ENCODE results near the gene ACO2. TPM values are rescaled to one million over a fixed set of nuclear protein-coding genes. Genes with fewer than 3 reads are reported as not detected.

The ACO2 gene
- total RNA-seq, 2 experiments from 2014 or later = 96.5 to 97.7 TPM

DNA sequence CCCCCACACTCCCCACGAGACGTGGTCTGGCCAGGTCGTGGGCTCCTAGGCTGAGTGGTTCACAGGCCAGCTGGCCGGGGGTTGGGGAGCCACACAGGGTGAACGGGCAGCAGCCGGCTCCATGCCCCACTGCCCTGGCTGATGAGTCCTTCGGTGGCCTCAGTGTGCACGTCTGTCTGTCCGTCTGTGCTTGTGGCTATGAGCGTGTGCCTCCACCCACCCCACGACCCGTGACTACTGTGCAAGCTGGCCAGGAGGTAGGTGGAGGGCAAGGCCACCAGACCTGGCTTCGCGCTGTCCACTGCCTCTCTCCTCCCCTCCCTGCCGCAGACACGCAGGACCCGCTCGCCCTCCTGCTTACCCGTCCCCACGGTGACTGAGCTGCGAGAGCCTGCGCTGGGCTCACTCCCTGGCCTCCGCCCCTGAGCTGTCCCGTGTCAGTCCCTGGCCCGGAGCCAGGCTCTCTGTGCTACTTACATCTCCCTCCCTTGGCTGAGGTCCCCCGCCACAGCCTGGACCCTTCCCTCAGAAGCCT, 106.0 kb downstream of the ACO2 start:
- DNase-seq = no peak
- intact Hi-C loops (cut with micrococcal nuclease) = no loop called here
- H3K36me3 Mint-ChIP-seq (ENCODE audit: low read depth) = peaks cover 6% of the 10 kb centered on the region
- no peak overlapping the region for H3K27ac Mint-ChIP-seq
- ChIA-PET CTCF (no interaction called here), POLR2A (interaction anchor here (1.2 kb wide), 1 partner anchor 15 kb away, joined by 6 read pairs; the partner anchor contains the start of gene PMM1)
- no peaks in the 10 kb centered on the region for H3K27me3 Mint-ChIP-seq
- no peaks in the 10 kb centered on the region for H3K9me3 Mint-ChIP-seq
- no peak overlapping the region for H3K4me3 Mint-ChIP-seq
- H3K4me1 Mint-ChIP-seq (ENCODE audit: low read depth) = no peaks in the 10 kb centered on the region
- ATAC-seq = no peak
- TF ChIP-seq CTCF (IDR thresholded peaks at IDR 0.05) = no peak

- no peak for ATAC-seq
- POLR2A ChIA-PET = no interaction called here
- intact Hi-C loops (cut with micrococcal nuclease) = no loop called here
- CTCF ChIA-PET = interaction anchor here (2.8 kb wide), 1 partner anchor 22 kb away, joined by 15 read pairs; no protein-coding TSS in a partner anchor
- no peak overlapping the region for H3K27ac Mint-ChIP-seq
- H3K27me3 Mint-ChIP-seq = no peaks in the 10 kb centered on the region
- peaks cover 6% of the 10 kb centered on the region for H3K36me3 Mint-ChIP-seq (ENCODE audit: low read depth)
- H3K4me1 Mint-ChIP-seq (ENCODE audit: low read depth) = no peaks in the 10 kb centered on the region
- no peak for TF ChIP-seq CTCF (IDR thresholded peaks at IDR 0.05)
- DNase-seq = no peak
- H3K9me3 Mint-ChIP-seq = no peaks in the 10 kb centered on the region
- H3K4me3 Mint-ChIP-seq = no peak overlapping the region
These were observed 106.6 kb downstream of the ACO2 start for GRCh38 chr22:41575533-41575932.

- Mint-ChIP-seq H3K4me3 (no peak overlapping the region), H3K9me3 (no peaks in the 10 kb centered on the region), H3K27ac (no peak overlapping the region), H3K27me3 (no peaks in the 10 kb centered on the region), H3K36me3 (ENCODE audit: low read depth) (peaks cover 6% of the 10 kb centered on the region), H3K4me1 (ENCODE audit: low read depth) (no peaks in the 10 kb centered on the region)
- POLR2A ChIA-PET = interaction anchor here (0.7 to 1.4 kb wide), 4 partner anchors 9 to 104 kb away, joined by 3 to 4 read pairs (median 3); no protein-coding TSS in a partner anchor
- peak; percentile 64 for DNase-seq
- TF ChIP-seq CTCF (IDR thresholded peaks at IDR 0.05) = peak; percentile 61
- intact Hi-C loops (cut with micrococcal nuclease) = no loop called here
- peak; percentile 75 for ATAC-seq
- CTCF ChIA-PET = interaction anchor here (1.2 to 2.8 kb wide), 5 partner anchors 12 to 33 kb away, joined by 3 to 15 read pairs (median 6); partner anchors contain the start of genes PMM1 and POLR3H
These were observed 108.0 kb downstream of the ACO2 start for GRCh38 chr22:41576877-41577276.

- ATAC-seq (no peak), DNase-seq (no peak)
- intact Hi-C loops (cut with micrococcal nuclease) = no loop called here
- no peak for TF ChIP-seq CTCF (IDR thresholded peaks at IDR 0.05)
- no peak overlapping the region for H3K4me3 Mint-ChIP-seq
- H3K27ac Mint-ChIP-seq = no peak overlapping the region
- no peaks in the 10 kb centered on the region for H3K9me3 Mint-ChIP-seq
- CTCF ChIA-PET = interaction anchor here (1.2 to 2.8 kb wide), 2 partner anchors 19 to 36 kb away, joined by 5 to 15 read pairs; no protein-coding TSS in a partner anchor
- no peaks in the 10 kb centered on the region for H3K4me1 Mint-ChIP-seq (ENCODE audit: low read depth)
- no peaks in the 10 kb centered on the region for H3K27me3 Mint-ChIP-seq
- POLR2A ChIA-PET = interaction anchor here (0.9 to 2.9 kb wide), 2 partner anchors 11 to 12 kb away, joined by 3 to 10 read pairs; partner anchors contain the start of gene PMM1
- H3K36me3 Mint-ChIP-seq (ENCODE audit: low read depth) = peaks cover 9% of the 10 kb centered on the region
These were observed 109.2 kb downstream of the ACO2 start for GRCh38 chr22:41578114-41578513.

Other genes with a start within 250 kb of the ACO2 start
- gene CHADL, start 228.2 kb upstream of the ACO2 start, total RNA-seq = under 1 TPM in 1 of 2 experiments, not detected in 1; 0.23 TPM
- 100 to 1,000 TPM; 150 to 151 TPM for gene RANGAP1, start 182.9 kb upstream of the ACO2 start, total RNA-seq
- 10 to 100 TPM; 46.1 to 47.9 TPM for gene ZC3H7B, start 167.6 kb upstream of the ACO2 start, total RNA-seq
- 1 to 10 TPM; 1.4 to 2.0 TPM for gene TEF, start 87.2 kb upstream of the ACO2 start, total RNA-seq
- gene TOB2, start 22.3 kb upstream of the ACO2 start, total RNA-seq = 10 to 100 TPM; 27.0 to 28.5 TPM
- gene PHF5A, start 425 bp upstream of the ACO2 start, total RNA-seq = 10 to 100 TPM; 65.2 to 70.4 TPM
- gene POLR3H, start 75.4 kb downstream of the ACO2 start, total RNA-seq = 10 to 100 TPM; 26.8 to 29.0 TPM
- gene CSDC2, start 91.9 kb downstream of the ACO2 start, total RNA-seq = not detected
- gene PMM1, start 120.7 kb downstream of the ACO2 start, total RNA-seq = 10 to 100 TPM; 29.8 to 29.9 TPM
- 10 to 100 TPM; 48.0 to 55.1 TPM for gene DESI1, start 151.9 kb downstream of the ACO2 start, total RNA-seq
- 100 to 1,000 TPM; 424 to 425 TPM for gene XRCC6, start 152.2 kb downstream of the ACO2 start, total RNA-seq
- gene SNU13, start 219.8 kb downstream of the ACO2 start, total RNA-seq = 100 to 1,000 TPM; 275 to 299 TPM
- gene MEI1, start 230.4 kb downstream of the ACO2 start, total RNA-seq = 10 to 100 TPM; 27.7 to 28.4 TPM